ENCODE measurements around the gene USP3.

The USP3 gene

GRCh38 chr15:63595688-63596087 is 91.3 kb downstream of the USP3 start:
- TF ChIP-seq EZH2 (IDR thresholded peaks at IDR 0.05; ENCODE audit: borderline replicate concordance, low read depth, low read length, severe bottlenecking) (no peak), CTCF (IDR thresholded peaks at IDR 0.05; ENCODE audit: borderline replicate concordance, extremely low read depth, low read length, poor library complexity, severe bottlenecking) (no peak)

GRCh38 chr15:63596676-63597037 is 92.3 kb downstream of the USP3 start:
- H2AFZ ChIP-seq (ENCODE audit: low read depth, low read length) = no peak overlapping the region
- H3K9me3 ChIP-seq (ENCODE audit: insufficient read depth, low read length, severe bottlenecking) = no peaks in the 10 kb centered on the region
- no peak overlapping the region for H3K4me2 ChIP-seq (ENCODE audit: insufficient read depth, low read length)
- no peaks in the 10 kb centered on the region for H4K20me1 ChIP-seq (ENCODE audit: insufficient read depth, low read length)
- DNase-seq = no peak
- H3K27me3 ChIP-seq (ENCODE audit: insufficient read depth, low read length, poor library complexity) = no peaks in the 10 kb centered on the region
- no peak overlapping the region for H3K9ac ChIP-seq (ENCODE audit: low read depth, low read length)
- no peak for ATAC-seq (ENCODE audit: insufficient read depth, low read depth)
- TF ChIP-seq EZH2 (IDR thresholded peaks at IDR 0.05; ENCODE audit: borderline replicate concordance, low read depth, low read length, severe bottlenecking) (no peak), CTCF (IDR thresholded peaks at IDR 0.05; ENCODE audit: borderline replicate concordance, extremely low read depth, low read length, poor library complexity, severe bottlenecking) (no peak)
- H3K27ac ChIP-seq (ENCODE audit: low read length) = no peak overlapping the region
- H3K4me3 ChIP-seq (ENCODE audit: low read depth in 1 of 2, low read length in 2 of 2) = no peak overlapping the region
- H3K36me3 ChIP-seq (ENCODE audit: insufficient read depth, low read length) = peaks cover 14% of the 10 kb centered on the region
- H3K4me1 ChIP-seq (ENCODE audit: insufficient read depth, low read length) = peaks cover 15% of the 10 kb centered on the region
- H3K79me2 ChIP-seq (ENCODE audit: insufficient read depth, low read length) = no peaks in the 10 kb centered on the region

More at GRCh38 chr15:63595688-63596087, 91.3 kb downstream of the USP3 start:
- H3K4me2 ChIP-seq (ENCODE audit: insufficient read depth, low read length) = no peak overlapping the region
- no peak overlapping the region for H3K27ac ChIP-seq (ENCODE audit: low read length)
- DNase-seq (no peak), ATAC-seq (ENCODE audit: insufficient read depth, low read depth) (no peak)
- no peaks in the 10 kb centered on the region for H3K9me3 ChIP-seq (ENCODE audit: insufficient read depth, low read length, severe bottlenecking)
- H2AFZ ChIP-seq (ENCODE audit: low read depth, low read length) = no peak overlapping the region
- no peaks in the 10 kb centered on the region for H4K20me1 ChIP-seq (ENCODE audit: insufficient read depth, low read length)
- H3K36me3 ChIP-seq (ENCODE audit: insufficient read depth, low read length) = peaks cover 24% of the 10 kb centered on the region
- H3K4me1 ChIP-seq (ENCODE audit: insufficient read depth, low read length) = peaks cover 7% of the 10 kb centered on the region
- no peak overlapping the region for H3K9ac ChIP-seq (ENCODE audit: low read depth, low read length)
- H3K27me3 ChIP-seq (ENCODE audit: insufficient read depth, low read length, poor library complexity) = no peaks in the 10 kb centered on the region
- H3K4me3 ChIP-seq (ENCODE audit: low read depth in 1 of 2, low read length in 2 of 2) = no peak overlapping the region
- no peaks in the 10 kb centered on the region for H3K79me2 ChIP-seq (ENCODE audit: insufficient read depth, low read length)

- Histone ChIP-seq H3K4me1 (ENCODE audit: insufficient read depth, low read length) (peaks cover 20% of the 10 kb centered on the region), H3K79me2 (ENCODE audit: insufficient read depth, low read length) (no peaks in the 10 kb centered on the region), H2AFZ (ENCODE audit: low read depth, low read length) (no peak within 1 kb of the TSS), H3K9me3 (ENCODE audit: insufficient read depth, low read length, severe bottlenecking) (no peaks in the 10 kb centered on the region), H3K27ac (ENCODE audit: low read length) (no peak within 1 kb of the TSS), H3K9ac (ENCODE audit: low read depth, low read length) (no peak within 1 kb of the TSS), H3K36me3 (ENCODE audit: insufficient read depth, low read length) (peaks cover 10% of the 10 kb centered on the region), H3K4me3 (ENCODE audit: low read depth in 1 of 2, low read length in 2 of 2) (no peak within 1 kb of the TSS), H3K27me3 (ENCODE audit: insufficient read depth, low read length, poor library complexity) (no peaks in the 10 kb centered on the region), H4K20me1 (ENCODE audit: insufficient read depth, low read length) (no peaks in the 10 kb centered on the region), H3K4me2 (ENCODE audit: insufficient read depth, low read length) (no peak within 1 kb of the TSS)
- TF ChIP-seq EZH2 (IDR thresholded peaks at IDR 0.05; ENCODE audit: borderline replicate concordance, low read depth, low read length, severe bottlenecking) = no peak
- TF ChIP-seq CTCF (IDR thresholded peaks at IDR 0.05; ENCODE audit: borderline replicate concordance, extremely low read depth, low read length, poor library complexity, severe bottlenecking) = no peak
- DNase-seq = no peak
- ATAC-seq (ENCODE audit: insufficient read depth, low read depth) = no peak
These were observed 92.8 kb downstream of the USP3 start, which contains the start of gene FBXL22 for GRCh38 chr15:63597038-63597790. Gene FBXL22, plus strand, starts transcription at chr15:63597387. Its CDS starts 6 bp downstream, at chr15:63597393.

Data from DND-41 (cell line).